GM18520 (cell line): ENCODE results near the gene IGFBP7.

Experiments
- ATAC-seq: cut with Tn5 transposase; IDR thresholded peaks from one replicate; pipeline ENCODE4 v1.9.1; 2021; ENCODE audit not compliant: unreplicated experiment

The IGFBP7 gene

DNA sequence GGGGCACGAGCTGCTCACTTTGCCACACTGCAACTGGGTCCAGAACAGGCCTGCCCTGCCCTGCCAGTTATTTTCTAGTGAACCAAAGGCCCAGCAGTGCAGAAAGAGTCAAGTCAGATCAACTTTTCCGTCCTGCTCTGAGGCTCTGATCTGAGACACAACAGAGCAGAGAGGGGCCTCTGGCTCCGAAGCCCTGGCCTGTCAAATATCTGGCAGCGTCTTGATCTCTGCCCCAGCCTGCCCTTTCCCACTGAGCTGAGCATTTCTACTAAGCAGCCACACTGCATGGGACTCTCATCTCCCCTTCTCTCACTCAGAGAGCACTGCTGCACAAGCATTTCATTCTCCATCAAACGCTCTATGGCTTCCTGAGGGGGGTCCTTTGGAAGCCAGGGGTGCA, 11.8 kb downstream of the IGFBP7 start:
- ATAC-seq = no peak

DNA sequence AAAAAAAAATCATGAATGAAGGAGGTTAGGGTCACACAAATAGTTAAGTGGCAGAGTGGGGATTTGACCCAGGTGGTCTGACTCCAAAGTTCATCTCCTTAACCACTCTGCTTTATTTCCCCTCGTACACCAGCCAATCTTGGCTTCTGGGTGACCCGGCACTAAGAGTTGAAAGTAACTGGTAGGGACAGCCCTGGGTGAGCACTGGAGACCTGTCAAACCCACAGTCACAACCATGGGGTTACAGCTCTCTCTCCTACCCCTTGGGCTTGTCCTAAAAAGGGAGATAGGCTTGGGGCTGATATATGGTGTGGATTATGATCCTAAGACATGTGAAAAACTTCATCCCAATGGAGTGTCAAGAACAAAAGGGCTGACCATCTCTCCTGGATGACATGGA, 12.5 kb downstream of the IGFBP7 start:
- ATAC-seq = no peak

DNA sequence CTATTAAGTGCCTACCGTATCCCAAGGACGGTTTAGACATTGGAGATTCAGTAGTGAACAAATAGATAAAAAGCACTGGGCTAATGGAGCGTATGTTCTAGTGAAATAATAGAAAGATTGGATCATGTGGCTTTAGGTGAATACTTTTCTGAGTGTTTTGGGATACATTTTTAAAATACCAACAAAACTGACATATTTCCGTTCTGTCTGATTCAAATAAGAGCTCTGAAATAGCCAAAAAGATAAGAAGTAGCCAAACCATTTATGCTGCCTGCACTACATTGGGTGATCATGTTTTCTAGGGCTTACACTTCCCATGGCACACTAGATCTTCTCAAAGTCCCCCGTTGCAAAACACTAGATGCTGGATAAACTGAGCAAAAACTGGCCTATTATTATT, 14.2 kb downstream of the IGFBP7 start:
- ATAC-seq = no peak

DNA sequence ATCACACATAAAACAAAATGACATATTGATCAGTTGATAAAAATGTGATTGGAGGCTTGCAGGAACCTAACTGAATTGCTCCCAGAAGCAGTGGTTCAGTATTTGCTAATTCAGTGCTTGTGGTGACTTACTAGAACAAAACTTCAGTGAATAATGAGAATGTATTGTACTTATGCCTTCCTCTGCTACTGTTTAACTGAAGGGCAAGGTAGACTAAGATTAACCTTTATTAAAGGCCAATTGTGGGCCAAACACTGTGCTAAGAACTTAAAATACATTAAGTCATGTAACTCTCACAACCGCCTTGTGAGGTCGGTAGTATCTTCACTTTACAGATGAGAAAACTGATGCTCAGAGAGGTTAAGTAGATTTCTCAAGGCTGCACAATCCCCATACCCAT, 14.9 kb downstream of the IGFBP7 start:
- ATAC-seq = no peak

DNA sequence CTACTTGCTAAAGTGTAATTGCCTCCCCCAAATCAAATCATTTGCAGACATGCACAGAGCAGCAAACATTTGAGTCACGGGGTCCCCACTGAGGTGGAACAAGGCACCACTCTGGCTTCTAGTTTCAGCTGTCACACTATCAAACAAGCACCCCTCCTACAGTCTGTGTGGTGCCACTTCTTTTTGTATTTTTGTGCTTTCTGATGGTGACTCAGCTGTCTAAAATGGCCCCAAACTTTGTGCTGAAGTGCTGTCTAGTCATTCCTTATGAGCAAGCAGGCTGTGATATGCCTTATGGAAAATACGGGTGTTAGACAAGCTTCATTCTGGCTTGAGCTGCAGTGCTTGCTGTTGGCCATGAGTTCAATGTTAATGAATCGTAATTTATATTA, 15.4 kb downstream of the IGFBP7 start:
- no peak for ATAC-seq

DNA sequence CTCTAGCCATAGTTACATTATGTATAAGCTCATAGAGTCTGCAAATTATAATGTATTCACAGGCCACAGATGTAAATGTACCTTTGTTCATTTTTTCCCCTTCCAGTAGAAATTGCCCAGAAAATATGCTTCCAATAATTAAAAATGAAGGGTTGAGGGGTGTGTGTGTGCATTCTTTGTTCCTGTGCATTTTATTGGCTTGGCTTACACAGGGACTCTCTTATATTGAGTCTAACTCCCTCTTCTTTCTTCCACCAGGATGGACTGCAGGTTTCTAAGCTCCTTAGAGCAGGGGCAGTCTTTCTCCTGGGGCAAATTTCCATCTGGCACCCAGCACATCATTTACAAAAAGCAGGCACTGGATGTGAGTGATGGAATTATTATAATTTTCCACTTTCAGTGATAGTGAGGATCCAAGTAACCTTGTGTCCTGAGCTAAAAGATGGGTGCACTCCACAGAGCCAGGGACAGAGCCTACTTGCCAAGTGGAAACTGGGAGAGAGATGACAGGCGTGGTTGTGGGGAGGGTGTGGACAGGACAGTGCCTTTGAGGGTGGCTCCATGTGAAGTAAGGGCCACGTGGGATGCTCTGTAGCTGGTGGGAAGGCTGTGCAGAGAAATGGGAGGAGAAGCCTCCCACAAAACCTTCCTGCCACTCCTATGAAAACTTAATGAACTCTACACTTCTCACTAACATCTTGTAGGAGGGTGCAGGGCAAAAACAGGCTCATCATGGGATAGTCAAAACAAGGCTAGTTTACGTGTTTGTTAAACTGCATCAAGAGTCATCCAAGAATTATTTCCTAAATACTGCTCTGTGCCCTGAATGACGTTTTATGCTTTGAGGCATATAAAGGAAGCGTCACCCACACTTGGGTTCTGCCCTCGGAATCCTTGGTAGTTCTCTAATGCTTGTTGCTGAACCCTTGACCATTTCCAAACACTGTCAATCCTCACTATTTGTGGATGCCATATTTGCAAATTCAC, 16.0 kb downstream of the IGFBP7 start:
- ATAC-seq = no peak

DNA sequence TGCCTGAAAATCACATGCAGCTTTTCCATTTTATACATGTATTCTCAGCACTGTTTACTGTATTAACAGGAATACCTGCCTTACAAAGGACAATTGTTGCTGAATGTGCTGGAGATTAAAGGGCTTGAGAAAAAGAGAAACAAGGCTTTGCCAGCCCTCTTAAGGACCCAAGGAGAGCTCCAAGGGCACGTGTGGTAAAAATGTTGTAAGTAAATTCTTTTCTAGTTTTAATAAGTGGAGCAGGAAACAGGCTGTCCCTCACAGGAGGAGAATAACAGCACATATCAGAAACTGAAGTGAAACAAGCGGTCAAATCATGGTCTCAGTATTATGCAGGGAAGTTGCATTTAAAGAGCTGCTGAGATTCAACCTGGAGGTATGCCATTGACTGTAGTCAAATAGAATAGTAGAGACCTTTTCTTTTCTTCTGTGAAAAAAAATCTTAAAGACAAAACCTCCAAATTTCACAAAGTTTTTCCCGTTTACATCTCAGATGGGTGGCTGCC, 18.5 kb downstream of the IGFBP7 start:
- ATAC-seq = no peak

DNA sequence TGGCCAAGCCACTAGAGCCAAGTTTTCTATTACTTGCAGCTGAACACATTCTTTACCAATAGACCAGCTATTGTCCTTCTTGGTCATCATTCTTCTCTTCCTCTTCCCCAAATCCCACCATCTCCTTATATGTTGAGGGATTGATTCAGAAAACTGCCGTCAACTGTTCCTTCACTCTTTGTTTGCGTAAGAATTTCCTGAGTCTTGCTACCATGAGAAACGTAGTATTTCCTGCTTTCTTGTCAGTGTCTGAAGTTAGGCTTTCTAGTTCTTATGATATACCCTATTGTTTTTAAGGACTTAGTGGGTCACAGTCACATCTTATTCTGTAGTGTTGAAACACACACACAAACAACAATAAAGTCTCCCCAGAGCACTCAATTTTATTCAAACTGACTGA, 20.1 kb downstream of the IGFBP7 start:
- no peak for ATAC-seq

DNA sequence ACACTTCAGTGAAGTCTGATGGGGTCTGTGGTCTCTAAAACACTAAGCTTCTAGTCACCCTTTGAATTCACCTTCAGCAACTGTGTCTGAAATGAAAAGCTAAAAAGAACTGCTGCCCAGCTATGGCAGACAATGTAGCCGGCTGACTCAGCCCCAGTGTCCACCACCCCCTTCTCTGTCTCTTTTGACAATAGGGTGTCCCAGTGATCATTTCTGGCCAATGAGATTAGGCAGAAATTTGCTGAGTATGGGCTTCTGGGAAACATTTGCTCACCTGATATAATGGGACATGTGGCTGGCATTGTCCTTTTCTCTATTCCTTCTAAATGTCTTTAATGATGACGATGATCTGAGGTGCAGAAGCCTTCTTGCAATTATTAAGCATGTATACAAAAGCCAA, 20.6 kb downstream of the IGFBP7 start:
- no peak for ATAC-seq

DNA sequence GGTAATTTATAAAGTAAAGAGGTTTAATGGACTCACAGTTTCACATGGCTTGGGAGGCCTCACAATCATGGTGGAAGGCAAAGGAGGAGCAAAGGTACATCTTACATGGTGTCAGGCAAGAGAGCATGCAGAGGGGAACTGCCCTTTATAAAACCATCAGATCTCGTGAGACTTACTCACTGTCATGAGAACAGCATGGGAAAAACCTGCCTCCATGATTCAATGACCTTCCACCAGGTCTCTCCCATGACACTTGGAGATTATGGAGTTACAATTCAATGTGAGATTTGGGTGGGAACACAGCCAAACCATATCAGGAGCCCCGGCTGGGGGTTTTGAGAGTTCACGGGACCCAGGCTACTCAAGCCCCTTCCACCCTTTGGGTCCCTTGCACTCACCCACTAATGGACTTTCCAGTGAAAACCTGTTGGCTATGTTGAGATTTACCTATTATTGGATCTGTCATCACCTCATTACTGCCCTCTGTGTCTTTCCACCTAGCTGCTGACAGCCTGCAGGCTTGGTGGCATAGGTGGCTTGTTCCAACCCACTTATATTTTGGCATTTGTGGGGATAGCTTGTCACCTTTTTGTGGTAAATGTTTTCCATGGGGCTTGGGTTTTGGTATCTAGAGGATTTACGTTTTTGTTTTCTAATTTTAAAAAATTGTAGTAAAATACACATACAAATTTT, 24.0 kb downstream of the IGFBP7 start:
- no peak for ATAC-seq

DNA sequence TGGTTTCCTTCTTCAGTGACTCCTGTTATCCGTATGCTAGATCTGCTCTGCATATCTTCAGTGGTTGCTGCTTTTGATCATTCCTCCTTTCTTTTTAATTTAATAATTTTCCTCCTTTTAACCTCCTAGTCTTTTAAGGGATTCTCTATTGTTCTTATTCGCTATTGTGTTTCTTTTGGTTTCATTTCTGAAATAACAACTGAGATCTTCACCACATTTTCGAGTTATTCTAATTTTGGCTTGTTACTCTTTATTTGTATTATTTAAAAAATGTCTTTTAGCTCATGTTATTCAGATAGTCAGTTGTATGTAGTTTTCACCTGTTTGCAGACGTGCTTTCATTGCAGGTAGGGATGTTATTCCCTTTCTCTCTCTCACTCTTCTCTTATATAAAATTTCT, 24.9 kb downstream of the IGFBP7 start:
- no peak for ATAC-seq

DNA sequence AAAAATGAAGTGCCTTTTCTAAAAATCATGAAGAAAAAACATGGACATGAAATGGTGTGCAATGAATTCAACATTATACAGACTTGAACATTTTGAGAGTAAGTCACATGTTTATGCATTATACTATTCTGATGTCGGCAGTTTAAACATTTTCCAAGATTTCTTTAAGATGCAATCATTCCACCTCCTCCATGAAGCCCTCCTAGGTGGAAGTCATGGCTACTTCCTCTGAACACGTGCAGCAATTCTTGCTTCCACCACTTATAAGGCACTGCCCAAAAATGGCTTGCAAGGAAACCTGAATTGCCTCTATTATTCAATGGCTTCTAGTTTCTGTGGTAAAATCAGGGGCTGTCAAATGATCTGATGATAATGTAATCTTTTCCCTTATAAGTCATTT, 25.8 kb downstream of the IGFBP7 start:
- no peak for ATAC-seq

DNA sequence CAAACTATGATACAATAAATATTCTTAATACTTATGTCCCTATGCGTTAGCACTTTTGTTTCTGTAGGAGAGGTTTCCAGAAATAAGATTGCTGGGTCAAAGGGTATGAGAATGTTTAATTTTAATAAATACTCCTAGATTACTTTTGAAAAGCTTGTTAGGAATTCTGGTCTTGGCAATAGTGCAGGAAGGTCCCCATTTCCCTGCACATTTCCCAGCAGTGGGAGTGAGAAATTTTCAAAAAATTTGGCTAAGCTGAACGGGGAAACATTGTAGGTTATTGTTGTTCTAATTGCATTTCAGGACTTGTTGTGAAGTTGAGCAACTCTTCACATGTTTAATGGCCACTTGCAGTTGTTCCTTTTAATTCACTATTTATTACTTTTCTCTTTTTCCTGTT, 27.1 kb downstream of the IGFBP7 start:
- ATAC-seq = no peak

DNA sequence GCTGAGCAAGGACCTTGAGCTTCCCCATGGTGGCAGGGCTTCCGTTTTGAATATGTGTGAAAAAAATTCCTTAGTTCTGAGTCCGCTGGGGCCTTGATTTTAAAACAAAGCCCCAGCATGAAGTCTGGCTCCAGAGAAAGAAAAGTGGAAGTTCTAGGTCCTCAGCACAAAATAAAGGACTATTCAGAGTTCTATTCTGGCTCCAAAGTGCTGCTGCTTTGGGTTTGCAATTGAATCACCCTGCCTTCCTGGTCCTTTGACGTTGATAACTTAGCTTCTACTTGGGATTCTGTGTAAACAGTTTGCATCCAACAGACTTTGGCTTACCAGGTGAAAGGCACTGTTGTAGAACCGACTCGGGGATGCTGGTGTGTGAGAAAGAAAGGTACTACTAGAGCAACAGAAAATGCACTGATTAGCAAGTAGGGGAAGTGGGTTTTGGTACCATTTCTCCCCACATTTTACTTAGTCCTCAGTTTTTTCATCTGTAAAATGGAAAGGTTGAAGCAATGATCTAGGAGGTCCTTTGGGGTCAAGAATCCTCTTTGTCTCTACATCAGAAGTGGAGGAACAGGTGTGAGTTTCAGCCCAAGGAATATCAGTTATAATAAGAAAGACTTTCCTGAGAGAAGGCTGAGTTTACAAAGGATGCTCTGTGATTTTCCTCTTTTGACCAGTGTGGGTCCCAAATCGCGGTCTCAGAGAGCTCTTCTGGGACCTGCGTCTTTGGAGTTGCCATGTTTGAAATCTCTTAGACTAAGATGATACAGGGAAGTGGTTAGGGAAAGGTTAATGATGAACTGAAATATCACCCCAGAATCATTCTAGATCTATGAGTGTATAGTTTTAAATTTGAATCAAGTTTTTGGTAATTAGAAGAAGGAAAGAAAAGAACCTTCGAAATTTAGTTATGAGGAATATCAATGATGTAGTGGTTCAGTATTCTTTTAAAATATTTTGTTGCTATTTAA, 28.2 kb downstream of the IGFBP7 start:
- ATAC-seq = no peak

DNA sequence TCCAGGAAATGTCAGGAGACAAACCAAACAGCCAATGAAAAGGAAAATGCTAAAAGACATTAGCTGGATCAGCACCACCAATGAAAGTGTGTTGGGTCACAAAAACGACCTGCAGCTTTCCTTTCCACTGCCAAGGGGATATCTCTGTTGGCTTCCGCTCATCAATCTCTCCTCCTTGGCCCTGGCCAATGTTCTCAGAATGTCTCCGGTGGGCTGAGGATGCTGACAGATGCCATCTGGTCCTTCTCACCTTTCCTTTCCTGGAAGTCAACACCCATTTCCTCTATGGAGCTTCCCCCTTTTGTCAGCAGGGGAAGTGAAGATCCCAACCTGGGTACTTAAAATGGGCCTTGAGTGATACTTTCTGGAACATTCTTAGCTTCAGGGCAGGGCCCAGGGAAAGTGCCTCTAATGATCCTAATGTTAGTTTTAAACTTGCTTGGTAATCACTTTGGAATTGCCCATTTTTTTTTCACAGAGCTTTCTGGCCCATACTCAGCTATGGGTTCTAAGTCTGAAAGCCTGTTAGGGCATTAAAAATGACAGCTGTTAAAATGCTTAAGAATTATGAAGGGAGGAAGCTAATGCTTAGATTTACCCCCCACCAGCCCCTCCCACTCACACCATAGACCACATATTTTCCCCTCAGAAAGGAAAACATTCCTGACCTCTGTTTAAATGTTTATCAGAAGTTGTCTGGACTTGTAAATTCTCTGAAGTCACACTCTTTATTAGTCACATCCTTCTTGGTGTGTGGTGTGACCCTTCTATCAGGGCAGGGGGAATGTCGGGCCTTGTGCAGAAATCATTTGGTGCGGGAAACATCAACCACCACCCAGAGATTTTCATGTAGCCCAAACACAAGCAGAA, 29.2 kb downstream of the IGFBP7 start:
- no peak for ATAC-seq

DNA sequence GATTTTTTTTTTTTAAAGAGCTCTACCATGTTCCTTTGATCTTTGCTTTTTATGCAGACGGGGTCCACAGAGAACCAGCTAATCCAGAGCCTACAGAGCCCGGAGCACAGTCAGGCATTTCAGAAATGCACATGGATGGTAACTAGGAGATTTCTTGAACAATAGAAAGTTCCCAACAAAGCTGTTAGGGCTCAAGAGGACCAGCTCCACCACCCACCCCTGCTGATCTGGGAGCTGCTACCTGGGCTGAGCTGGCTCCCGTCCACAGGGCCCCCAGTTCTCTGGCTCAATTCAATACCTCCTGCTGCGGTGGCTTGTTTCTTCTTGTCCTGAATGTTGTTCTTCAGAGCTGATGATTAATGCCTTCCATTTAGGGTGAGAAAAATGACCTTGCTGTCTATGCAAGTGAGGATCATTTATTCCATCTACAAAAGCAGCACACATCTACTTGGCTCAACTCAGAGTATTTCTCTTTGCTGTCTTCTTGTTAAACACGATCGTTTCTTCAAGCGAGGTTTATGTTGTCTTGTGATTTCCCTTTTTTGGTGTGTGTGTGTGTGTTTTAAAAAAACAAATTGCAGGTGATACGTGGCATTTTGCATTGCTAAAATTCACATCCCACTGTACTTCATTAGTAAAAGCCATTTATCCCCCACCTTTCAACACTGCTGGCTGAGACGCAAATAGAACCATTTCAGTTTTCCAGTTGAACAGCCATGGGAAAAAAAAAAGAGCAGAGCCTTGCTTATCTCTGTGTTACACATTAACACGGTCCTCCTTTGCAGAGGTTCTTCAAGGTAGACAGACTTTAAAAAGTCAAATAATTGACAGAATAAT, 31.3 kb downstream of the IGFBP7 start:
- no peak for ATAC-seq

DNA sequence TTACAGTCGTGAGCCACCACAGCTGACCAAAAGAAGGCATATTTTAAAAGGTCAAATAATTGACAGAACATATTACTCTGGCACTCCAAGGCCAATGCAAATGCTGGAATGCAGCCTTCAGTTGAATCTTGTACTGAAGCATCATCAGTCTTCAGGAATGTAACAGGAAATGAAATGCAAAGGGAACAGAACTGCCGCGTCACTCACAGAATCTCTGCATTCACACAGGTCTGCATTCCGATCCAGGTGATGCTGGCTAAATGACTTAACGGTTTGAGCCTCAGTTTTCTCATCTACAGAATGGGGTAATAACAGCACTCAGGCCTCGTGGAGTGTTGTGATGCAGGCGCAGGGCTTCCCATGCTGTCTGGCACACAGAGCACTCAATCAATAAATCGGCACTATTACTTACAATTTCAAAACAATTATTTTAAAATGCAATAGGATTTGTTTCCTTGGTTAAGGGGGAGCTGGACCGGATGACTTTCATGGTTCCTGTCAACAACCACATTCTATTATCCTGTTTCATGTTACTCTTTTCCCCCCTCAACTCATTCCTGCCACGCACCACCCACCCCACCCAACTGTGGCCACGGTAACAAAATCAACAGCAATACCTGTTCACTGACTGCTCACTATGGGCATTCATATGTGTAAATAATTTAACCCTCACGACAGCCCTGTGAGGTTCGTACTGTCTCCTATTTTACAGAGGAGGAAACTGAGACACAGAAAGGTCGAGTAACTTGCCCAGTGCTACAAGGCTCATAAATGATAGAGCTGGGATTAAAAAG, 32.4 kb downstream of the IGFBP7 start:
- ATAC-seq = no peak

DNA sequence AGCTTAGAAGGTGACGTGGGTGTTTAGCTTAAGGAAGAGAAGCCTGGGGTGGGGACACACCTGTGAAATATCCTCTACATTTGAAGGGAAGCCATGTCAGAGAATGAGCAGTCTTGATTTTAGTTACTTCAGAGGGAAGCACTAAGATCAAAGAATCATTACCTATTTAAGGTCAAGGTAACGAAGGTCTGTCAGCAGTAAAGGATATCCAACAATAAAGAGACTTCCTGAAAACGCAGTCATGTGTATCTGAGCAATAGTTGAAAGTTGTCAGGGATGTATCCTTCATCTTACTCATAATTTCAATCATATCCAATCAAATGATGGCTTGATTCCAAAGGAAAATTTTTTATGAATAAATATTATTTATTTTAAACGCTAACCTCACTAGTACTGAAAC, 33.5 kb downstream of the IGFBP7 start:
- no peak for ATAC-seq
